Measurements from ENCODE around the gene CARTPT. TPM values are rescaled to one million over a fixed set of nuclear protein-coding genes. Genes with fewer than 3 reads are reported as not detected.
A peak's percentile ranks its signal among the peaks of the same experiment; 100 is the strongest.

CARTPT gene
- total and polyA plus RNA-seq, 2 experiments from 2014 or later: not detected

DNA sequence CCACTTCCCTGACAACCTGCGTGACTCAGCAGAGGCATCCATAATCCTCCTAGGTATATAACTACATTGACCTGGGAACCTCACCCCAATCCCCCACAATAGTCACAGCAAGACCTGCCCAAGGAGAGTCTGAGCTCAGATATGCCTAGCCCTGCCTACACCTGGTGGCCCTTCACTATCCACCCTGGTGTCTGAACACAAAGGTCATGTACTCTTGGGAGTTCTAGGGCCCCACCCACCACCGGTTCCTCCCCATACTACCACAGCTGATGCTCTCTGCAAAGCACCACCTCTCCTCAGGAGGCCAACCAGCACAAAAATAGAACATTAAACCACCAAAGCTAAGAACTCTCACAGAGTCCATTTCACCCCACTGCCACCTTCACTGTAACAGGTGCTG is 34.8 kb upstream of the CARTPT start:
- Histone ChIP-seq H3K9me3 (ENCODE audit: low read depth) (no peaks in the 10 kb centered on the region), H3K4me3 (no peak overlapping the region), H3K27ac (no peak overlapping the region), H3K4me1 (ENCODE audit: low read depth) (no peaks in the 10 kb centered on the region), H3K27me3 (no peaks in the 10 kb centered on the region), H3K36me3 (no peaks in the 10 kb centered on the region)
- TF ChIP-seq CTCF (IDR thresholded peaks at IDR 0.05; ENCODE audit: low read depth, low read length): no peak
- no peak for DNase-seq (ENCODE audit: low read depth in 1 of 2, low spot score in 1 of 2)

DNA sequence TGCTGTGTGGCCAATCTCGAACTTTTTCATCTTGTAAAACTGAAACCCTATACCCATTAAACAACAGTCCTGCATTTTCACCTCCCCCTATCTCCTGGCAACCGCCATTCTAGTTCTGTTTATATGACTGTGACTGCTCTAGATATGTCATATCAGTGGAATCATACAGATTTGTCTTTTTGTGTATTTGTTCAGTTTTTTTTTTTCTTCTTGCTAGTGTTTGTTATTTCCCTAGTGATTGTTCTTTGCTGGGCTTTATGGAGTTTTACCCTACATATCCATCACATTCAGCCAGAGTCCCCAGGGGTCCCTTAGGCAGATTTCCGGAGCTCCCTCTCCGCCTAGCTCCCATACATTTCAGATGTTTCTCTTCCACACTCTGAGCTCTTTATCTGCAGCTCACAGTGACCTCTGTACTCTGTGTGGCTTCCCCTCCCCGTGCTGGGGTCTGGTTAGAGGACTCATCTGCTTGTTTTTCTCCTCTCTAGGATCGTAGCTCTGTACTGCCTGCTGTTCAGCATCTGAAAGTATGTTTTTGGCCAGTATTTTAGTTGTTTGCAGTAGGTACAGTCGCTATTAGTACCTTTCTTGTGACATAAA is 25.1 kb upstream of the CARTPT start:
- H3K27me3 ChIP-seq: no peaks in the 10 kb centered on the region
- H3K4me1 ChIP-seq (ENCODE audit: low read depth): peaks cover 7% of the 10 kb centered on the region
- no peaks in the 10 kb centered on the region for H3K36me3 ChIP-seq
- no peaks in the 10 kb centered on the region for H3K9me3 ChIP-seq (ENCODE audit: low read depth)
- TF ChIP-seq CTCF (IDR thresholded peaks at IDR 0.05; ENCODE audit: low read depth, low read length): no peak
- no peak overlapping the region for H3K4me3 ChIP-seq
- DNase-seq (ENCODE audit: low read depth in 1 of 2, low spot score in 1 of 2): peak; percentile 10 to 53
- H3K27ac ChIP-seq: no peak overlapping the region

DNA sequence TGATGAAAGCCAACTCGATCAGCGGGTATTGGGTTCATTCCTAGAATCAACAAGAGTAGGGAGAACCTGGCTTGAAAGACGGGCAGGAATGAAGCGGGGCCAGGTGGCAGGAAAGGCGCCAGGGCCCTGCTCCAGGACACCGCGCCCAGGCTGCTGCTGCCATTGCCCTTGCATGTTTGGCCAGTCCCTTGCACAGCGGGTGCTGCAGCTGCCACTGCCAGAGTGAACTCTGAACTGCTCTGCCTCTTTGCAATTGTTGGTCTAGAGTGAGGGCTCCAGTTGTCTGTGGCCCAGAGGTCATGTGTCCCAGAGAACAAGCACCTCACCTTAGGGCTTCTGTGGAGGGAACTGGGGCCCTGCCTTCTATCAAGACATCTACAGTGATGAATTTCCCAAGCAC is 24.0 kb upstream of the CARTPT start:
- H3K36me3 ChIP-seq: no peaks in the 10 kb centered on the region
- H3K27ac ChIP-seq: no peak overlapping the region
- no peak for TF ChIP-seq CTCF (IDR thresholded peaks at IDR 0.05; ENCODE audit: low read depth, low read length)
- H3K4me3 ChIP-seq: no peak overlapping the region
- no peaks in the 10 kb centered on the region for H3K9me3 ChIP-seq (ENCODE audit: low read depth)
- H3K4me1 ChIP-seq (ENCODE audit: low read depth): peaks cover 7% of the 10 kb centered on the region
- no peak for DNase-seq (ENCODE audit: low read depth in 1 of 2, low spot score in 1 of 2)
- no peaks in the 10 kb centered on the region for H3K27me3 ChIP-seq

DNA sequence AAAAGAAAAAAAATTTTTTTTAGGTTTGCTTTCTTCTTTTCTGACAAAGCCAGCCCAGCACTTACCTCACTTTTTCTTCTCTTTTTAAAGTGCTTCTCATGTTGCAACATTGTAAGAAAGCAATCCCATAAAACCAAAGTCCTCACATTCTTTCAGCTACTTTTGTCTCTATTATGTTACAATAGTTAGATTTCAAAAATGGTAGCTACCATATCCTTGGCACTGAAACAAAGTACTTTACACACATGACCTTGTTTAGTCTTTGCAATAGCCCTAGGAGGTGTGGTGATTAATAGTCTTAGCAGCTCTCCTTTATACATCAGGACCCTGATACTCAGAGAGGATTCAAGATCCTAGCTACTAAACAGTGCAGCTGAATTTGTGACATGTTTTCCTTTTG is 23.5 kb upstream of the CARTPT start:
- H3K27me3 ChIP-seq: no peaks in the 10 kb centered on the region
- DNase-seq (ENCODE audit: low read depth in 1 of 2, low spot score in 1 of 2): peak in 1 of 2 donors; percentile 9
- no peaks in the 10 kb centered on the region for H3K36me3 ChIP-seq
- no peak overlapping the region for H3K4me3 ChIP-seq
- H3K4me1 ChIP-seq (ENCODE audit: low read depth): peaks cover 7% of the 10 kb centered on the region
- TF ChIP-seq CTCF (IDR thresholded peaks at IDR 0.05; ENCODE audit: low read depth, low read length): no peak
- no peak overlapping the region for H3K27ac ChIP-seq
- H3K9me3 ChIP-seq (ENCODE audit: low read depth): no peaks in the 10 kb centered on the region

- TF ChIP-seq CTCF (IDR thresholded peaks at IDR 0.05; ENCODE audit: low read depth, low read length): peak; percentile 51
- DNase-seq (ENCODE audit: low read depth in 1 of 2, low spot score in 1 of 2): no peak
- Histone ChIP-seq H3K4me1 (ENCODE audit: low read depth) (peaks cover 7% of the 10 kb centered on the region), H3K36me3 (no peaks in the 10 kb centered on the region), H3K27me3 (no peaks in the 10 kb centered on the region), H3K27ac (no peak overlapping the region), H3K9me3 (ENCODE audit: low read depth) (no peaks in the 10 kb centered on the region), H3K4me3 (no peak overlapping the region)
Observed at GRCh38 chr5:71697967-71698366, 21.1 kb upstream of the CARTPT start.

Data from cardiac muscle cell (in vitro differentiated cells and primary cell).